Mononuclear cell (primary cell): Measurements from ENCODE around the gene AUTS2. TPM values are rescaled to one million over a fixed set of nuclear protein-coding genes. Genes with fewer than 3 reads are reported as not detected.

Experiments
- H3K27me3 ChIP-seq: 2 replicates; pipeline ENCODE4 v1.6.0; 2011; ENCODE audit warnings: low read length, control low read depth; ENCODE audit not compliant: insufficient read depth
- H3K4me1 ChIP-seq: 2 replicates; pipeline ENCODE4 v1.5.1; 2011; ENCODE audit warnings: mild to moderate bottlenecking, low read length, control low read depth; ENCODE audit not compliant: insufficient read depth
- H3K4me3 ChIP-seq: 2 replicates; pipeline ENCODE4 v1.5.1; 2011; ENCODE audit warnings: mild to moderate bottlenecking, low read length, moderate library complexity
- H3K9me3 ChIP-seq: 2 replicates; pipeline ENCODE4 v1.5.1; 2011; ENCODE audit warnings: low read depth, mild to moderate bottlenecking, control low read depth, low read length
- total RNA-seq: library from RNA; depleted of rRNA; stranded (reverse); fragments of >200 nt; gene quantifications from one replicate; pipeline ENCODE4 v1.2.3, GENCODE V29; 2012

Gene AUTS2
- total RNA-seq, 1 donor = 16.5 TPM

GRCh38 chr7:70343519-70343918, 745.2 kb downstream of the AUTS2 start:
- H3K27me3 ChIP-seq = no peaks in the 10 kb centered on the region
- no peak overlapping the region for H3K4me3 ChIP-seq
- H3K4me1 ChIP-seq = no peaks in the 10 kb centered on the region
- no peaks in the 10 kb centered on the region for H3K9me3 ChIP-seq

DNA sequence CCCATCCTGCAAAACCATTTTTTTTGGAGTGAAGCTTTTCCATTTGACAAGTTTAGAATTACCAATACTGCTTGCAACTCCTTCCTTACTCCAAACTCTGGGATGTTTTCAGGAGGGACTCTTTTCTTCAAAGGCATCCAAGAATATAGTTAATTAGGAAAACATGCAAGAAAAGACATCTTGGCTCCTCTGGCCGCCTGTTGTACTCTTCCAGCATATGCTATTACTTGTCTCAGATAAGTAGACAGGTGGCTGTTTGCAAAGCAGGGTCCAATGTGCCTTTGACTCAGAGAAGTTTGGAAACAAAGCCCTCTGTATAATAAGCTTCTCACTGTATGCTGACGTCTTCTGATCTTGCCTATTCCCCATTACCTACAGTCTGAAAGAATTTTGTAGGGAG, 746.5 kb downstream of the AUTS2 start:
- no peaks in the 10 kb centered on the region for H3K9me3 ChIP-seq
- no peaks in the 10 kb centered on the region for H3K27me3 ChIP-seq
- no peaks in the 10 kb centered on the region for H3K4me1 ChIP-seq
- H3K4me3 ChIP-seq = no peak overlapping the region

- Histone ChIP-seq H3K4me1 (no peaks in the 10 kb centered on the region), H3K9me3 (no peaks in the 10 kb centered on the region), H3K27me3 (no peaks in the 10 kb centered on the region), H3K4me3 (no peak overlapping the region)
These were observed 748.7 kb downstream of the AUTS2 start for GRCh38 chr7:70346844-70347462.

DNA sequence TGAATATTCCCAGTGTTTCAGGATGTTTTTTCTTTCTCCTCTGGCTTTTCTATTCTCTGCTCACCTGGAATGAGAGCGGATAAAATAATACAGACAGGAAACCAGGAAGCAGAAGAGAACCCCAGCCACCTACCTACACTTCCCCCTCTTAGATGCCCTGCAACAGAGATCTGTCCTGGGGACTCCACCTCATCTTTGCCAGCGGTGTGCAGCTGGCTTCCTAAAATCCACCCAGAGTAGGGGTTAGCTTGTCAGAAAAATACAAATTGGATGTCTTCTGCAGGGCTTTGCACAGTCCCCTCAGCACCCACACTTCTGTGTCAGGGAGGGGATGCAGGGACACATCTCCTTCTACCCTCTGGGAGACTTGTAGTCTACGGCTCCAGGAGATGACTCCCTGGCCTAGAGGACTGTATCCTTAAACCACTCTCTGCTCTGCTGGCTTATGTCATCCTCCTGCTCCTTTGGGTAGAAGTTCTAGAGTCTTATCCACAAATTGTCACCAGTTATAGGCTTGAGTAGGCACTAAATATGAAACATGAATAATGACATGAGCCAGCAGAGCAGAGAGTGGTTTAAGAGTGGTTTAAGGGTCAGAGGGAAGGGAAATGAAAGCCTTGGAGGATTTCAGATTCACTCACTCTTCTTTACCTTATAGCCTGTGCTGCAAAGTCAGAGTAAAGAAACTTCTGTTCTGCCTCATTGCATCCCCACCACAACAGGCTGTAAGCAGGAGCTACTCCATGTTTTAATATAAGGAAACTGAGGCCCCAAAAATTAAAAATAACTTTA, 749.4 kb downstream of the AUTS2 start:
- no peaks in the 10 kb centered on the region for H3K4me1 ChIP-seq
- no peaks in the 10 kb centered on the region for H3K27me3 ChIP-seq
- no peak overlapping the region for H3K4me3 ChIP-seq

DNA sequence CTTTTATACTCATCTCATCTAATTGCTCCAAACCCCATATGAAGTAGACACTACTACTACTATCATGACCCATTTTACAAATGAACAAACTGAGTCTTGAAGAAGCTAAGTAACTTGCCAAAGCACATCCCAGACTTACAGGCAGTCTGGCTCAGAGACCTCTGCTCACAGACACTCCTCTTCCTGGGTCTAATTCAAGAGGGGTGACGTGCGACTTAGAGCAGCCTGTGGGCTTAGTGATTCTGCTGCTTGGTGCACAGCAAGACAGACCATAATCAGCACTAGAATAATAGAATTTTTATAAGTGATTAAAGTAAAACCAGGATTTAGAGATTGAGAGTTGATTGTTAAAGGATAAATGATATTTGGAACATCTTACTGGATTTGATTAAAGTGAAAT, 750.8 kb downstream of the AUTS2 start:
- Histone ChIP-seq H3K4me3 (no peak overlapping the region), H3K9me3 (no peaks in the 10 kb centered on the region), H3K4me1 (no peaks in the 10 kb centered on the region), H3K27me3 (no peaks in the 10 kb centered on the region)

More for the DNA sequence above, 749.4 kb downstream of the AUTS2 start:
- H3K9me3 ChIP-seq = no peaks in the 10 kb centered on the region

- Histone ChIP-seq H3K4me3 (no peak overlapping the region), H3K9me3 (no peaks in the 10 kb centered on the region), H3K27me3 (no peaks in the 10 kb centered on the region), H3K4me1 (no peaks in the 10 kb centered on the region)
These were observed 751.5 kb downstream of the AUTS2 start for GRCh38 chr7:70349819-70350218.

- Histone ChIP-seq H3K4me3 (no peak overlapping the region), H3K27me3 (no peaks in the 10 kb centered on the region), H3K4me1 (no peaks in the 10 kb centered on the region), H3K9me3 (no peaks in the 10 kb centered on the region)
These were observed 753.8 kb downstream of the AUTS2 start for GRCh38 chr7:70352088-70352487.

- Histone ChIP-seq H3K4me1 (no peaks in the 10 kb centered on the region), H3K4me3 (no peak overlapping the region), H3K27me3 (no peaks in the 10 kb centered on the region), H3K9me3 (no peaks in the 10 kb centered on the region)
These were observed 754.6 kb downstream of the AUTS2 start for GRCh38 chr7:70352906-70353305.

GRCh38 chr7:70353330-70353945, 755.2 kb downstream of the AUTS2 start:
- Histone ChIP-seq H3K4me3 (no peak overlapping the region), H3K9me3 (no peaks in the 10 kb centered on the region), H3K27me3 (no peaks in the 10 kb centered on the region), H3K4me1 (no peaks in the 10 kb centered on the region)

- H3K9me3 ChIP-seq = no peaks in the 10 kb centered on the region
- no peak overlapping the region for H3K4me3 ChIP-seq
- H3K4me1 ChIP-seq = no peaks in the 10 kb centered on the region
- no peaks in the 10 kb centered on the region for H3K27me3 ChIP-seq
These were observed 755.7 kb downstream of the AUTS2 start for GRCh38 chr7:70353946-70354335.

DNA sequence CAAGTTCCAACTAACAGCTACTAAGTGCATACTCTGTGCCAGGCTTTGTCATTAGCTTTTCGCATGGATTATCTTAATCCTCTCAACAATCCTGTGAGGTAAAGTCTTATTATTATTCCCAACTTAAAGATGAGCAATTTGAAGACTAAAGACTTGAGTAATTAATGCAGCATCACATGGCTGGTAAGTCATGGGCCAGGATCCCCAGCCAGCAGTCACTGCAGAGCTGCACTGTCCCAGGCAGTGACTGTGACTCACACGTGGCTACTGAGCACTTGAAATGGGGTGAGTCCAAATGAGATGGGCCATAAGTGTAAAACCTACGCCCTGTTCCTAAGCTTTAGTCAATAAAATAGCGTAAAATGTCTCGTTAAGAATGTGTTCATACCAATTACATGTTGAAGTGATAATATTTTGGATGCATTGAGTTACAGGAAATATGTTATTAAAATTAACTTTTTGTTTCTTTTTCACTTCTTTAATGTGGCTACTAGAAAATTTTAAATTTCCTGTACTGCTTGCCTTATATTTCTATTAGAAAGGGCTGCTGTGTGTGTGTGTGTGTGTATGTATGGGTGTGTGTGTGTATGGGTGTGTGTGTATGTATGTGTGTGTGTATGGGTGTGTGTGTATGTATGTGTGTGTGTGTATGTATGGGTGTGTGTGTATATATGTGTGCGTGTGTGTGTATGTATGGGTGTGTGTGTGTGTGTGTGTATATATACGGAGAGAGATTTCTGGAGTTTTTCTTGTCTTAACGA, 756.3 kb downstream of the AUTS2 start:
- Histone ChIP-seq H3K4me1 (no peaks in the 10 kb centered on the region), H3K4me3 (no peak overlapping the region), H3K27me3 (no peaks in the 10 kb centered on the region), H3K9me3 (no peaks in the 10 kb centered on the region)

- Histone ChIP-seq H3K4me3 (no peak overlapping the region), H3K27me3 (no peaks in the 10 kb centered on the region), H3K9me3 (no peaks in the 10 kb centered on the region), H3K4me1 (no peaks in the 10 kb centered on the region)
These were observed 757.1 kb downstream of the AUTS2 start for GRCh38 chr7:70355198-70356020.

- H3K9me3 ChIP-seq = no peaks in the 10 kb centered on the region
- no peaks in the 10 kb centered on the region for H3K4me1 ChIP-seq
- no peaks in the 10 kb centered on the region for H3K27me3 ChIP-seq
- H3K4me3 ChIP-seq = no peak overlapping the region
These were observed 758.0 kb downstream of the AUTS2 start for GRCh38 chr7:70356085-70356786.

DNA sequence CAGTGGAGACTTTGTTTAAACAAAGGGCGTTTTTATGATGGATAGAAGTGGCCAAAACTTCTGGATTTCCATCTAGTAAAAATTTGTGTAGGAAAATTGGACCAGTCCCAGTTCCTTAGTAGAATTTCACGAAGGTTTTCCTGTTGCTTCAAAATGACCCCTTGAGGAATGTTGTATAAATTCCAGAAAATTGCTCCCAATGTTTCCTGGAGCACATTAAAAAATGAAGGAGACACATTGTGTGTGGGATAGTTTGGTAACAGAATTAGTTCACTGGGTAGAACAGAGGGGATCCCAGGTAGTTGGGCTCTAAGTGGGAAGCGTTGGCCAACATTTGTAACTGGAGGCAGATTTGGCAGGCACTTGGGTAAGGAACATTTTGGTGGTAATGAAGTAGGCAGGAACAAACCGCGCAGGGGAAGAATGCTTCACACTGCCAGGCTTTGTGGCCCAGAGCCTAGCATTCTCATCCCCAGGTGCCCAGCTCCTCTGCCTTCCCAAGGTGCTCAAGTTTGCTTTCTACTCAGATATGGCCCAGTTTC, 758.6 kb downstream of the AUTS2 start:
- Histone ChIP-seq H3K9me3 (no peaks in the 10 kb centered on the region), H3K4me1 (no peaks in the 10 kb centered on the region), H3K4me3 (no peak overlapping the region), H3K27me3 (no peaks in the 10 kb centered on the region)
